Non-pigmented ciliary epithelial cell (primary cell): ENCODE data around the gene TP53BP2.
"Not testable (repeated sequence)": the region's sequence is repeated elsewhere in the genome, so short reads cannot be mapped to it uniquely, and the experiment has no call there.

ENCODE experiments used
- DNase-seq: peaks from one replicate; pipeline ENCODE4 v3.0.0-alpha.2; 2010; ENCODE audit warnings: low read depth

Gene TP53BP2, protein sequence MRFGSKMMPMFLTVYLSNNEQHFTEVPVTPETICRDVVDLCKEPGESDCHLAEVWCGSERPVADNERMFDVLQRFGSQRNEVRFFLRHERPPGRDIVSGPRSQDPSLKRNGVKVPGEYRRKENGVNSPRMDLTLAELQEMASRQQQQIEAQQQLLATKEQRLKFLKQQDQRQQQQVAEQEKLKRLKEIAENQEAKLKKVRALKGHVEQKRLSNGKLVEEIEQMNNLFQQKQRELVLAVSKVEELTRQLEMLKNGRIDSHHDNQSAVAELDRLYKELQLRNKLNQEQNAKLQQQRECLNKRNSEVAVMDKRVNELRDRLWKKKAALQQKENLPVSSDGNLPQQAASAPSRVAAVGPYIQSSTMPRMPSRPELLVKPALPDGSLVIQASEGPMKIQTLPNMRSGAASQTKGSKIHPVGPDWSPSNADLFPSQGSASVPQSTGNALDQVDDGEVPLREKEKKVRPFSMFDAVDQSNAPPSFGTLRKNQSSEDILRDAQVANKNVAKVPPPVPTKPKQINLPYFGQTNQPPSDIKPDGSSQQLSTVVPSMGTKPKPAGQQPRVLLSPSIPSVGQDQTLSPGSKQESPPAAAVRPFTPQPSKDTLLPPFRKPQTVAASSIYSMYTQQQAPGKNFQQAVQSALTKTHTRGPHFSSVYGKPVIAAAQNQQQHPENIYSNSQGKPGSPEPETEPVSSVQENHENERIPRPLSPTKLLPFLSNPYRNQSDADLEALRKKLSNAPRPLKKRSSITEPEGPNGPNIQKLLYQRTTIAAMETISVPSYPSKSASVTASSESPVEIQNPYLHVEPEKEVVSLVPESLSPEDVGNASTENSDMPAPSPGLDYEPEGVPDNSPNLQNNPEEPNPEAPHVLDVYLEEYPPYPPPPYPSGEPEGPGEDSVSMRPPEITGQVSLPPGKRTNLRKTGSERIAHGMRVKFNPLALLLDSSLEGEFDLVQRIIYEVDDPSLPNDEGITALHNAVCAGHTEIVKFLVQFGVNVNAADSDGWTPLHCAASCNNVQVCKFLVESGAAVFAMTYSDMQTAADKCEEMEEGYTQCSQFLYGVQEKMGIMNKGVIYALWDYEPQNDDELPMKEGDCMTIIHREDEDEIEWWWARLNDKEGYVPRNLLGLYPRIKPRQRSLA

DNA sequence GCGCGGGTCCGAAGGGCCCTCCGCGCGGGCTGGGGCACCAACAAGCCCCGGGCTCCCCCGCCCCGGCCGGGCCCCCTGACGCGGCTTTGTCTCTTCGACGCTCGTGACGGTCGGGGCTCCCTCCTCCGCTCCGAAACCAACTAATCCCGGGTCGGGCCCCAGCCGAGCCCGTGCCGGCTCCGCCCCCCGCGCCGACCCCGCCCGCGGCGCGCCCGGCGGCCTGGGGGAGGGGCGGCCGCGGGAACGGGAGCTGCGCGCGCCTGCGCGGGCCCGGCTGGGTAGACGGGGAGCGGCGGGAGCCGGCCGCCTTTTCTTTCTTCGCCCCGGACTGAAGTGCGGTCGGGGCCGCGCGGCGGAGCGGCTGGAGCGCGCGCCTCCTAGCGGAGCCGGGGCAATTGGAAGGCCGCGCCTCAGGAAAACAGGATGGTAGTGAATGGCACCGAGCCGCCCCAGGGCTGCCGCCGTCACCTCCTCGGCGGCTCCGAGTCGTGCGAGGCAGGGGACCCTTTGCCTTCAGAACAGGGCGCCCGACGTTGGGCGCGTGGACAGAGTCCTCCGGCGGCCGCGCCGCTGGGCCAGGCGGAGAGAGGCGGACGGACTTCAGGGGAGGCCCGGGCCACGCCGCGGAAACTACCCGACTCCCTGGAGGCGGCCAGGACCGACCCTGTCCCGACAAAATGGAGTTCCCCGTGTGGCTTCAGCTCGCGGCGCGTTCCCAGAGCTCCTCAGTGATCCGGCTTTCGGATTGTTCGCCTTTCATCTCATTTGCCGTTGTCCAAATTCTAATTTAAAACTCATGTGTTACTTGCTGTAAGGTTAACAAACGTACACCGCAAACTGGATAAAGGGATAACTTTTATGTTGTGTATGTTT, at the start of gene TP53BP2:
Gene TP53BP2 (minus strand): TSS at position 138 of the 873 bp plus-strand sequence. CDS start 267 bp downstream, outside the sequence.
- DNase-seq, result no peak

DNA sequence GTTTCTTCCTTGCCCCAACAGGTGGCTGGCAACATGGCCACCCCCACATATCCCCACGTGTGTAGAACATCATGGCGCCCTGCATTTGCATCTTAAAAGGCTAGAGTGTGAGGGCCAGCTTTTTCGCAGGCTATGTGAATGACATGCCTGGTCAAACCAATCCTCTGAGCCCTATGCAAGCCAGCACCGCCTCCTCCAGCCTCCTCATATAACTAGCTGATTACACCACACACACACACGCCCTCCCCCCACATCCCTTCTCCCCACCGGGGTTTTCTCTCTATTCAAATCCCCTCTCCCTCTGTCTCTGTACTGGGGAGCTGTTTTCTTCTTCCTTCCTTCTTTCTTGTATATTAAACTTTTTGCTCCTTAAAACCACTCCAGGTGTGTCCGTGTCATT, 44.7 kb upstream of the TP53BP2 start:
- not testable (repeated sequence) for DNase-seq

DNA sequence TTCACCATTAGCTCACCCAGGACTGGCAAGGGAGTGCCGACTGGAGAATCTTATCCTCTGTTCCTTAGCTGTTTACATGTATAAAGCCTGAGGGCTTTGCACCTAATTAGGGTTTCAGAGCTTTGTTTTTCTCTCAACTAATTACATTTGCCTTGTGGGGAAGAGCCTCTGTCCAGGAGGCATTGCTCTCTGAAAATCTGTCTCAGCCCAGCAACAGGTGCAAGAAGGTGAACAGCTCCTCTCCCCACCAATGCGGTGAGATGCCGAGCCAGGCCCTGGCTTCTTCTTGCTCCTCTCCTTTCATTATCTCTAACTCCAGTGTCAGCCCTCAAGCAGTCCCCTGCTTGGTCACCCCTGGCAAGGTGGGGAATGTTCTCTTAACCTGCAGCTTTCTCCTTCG, 43.6 kb upstream of the TP53BP2 start:
- not testable (repeated sequence) for DNase-seq

DNA sequence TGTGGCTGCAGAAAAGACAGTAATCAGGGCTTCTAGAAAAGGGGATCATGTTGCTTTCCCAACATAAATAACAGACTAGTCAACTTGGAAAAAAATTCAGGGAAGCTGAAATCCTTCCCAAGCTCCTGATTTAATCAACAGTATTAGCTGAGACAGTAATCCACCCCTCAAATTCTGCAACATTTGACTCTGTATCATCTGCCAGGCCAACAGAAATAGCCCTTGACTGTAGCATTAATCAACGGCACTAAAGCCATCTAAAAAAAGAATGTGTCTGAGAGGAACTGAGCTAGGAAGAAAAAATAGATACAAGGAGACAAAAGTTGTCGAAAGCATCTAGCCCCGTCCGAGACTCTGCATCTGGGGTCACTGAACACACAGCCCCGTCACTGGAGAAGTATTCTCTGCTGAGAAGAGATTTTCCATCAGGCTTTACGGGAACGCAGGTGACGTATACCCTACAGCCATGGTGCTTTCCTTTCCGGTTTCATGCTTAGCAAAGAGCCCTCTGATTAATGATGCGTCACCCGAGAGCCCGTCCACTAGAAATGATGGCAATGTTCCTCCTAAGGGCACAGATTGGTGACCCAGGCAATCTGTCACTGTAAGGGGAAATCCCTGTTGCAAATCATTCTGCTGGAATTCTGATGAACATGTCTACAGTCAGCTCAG, 42.1 kb upstream of the TP53BP2 start:
- DNase-seq, result peak; percentile 98

DNA sequence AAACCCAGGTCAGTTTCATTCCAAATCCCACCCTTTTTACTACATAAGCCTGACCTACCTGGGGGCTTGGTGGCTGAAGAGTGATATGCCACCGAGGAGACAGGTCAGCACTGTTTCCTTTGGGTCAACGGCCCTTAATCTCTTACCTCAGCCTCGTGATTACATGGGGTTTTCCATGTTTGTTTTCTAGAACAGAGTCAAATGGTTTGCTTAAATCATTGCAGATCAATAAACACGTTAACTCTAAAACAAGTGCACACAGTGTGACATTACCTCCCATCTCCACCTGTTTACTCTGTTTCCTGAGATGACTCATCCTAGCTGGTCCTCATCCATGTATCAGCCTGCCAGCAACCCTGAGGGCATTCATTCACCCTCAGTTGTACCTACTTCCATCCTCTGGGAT, 40.8 kb upstream of the TP53BP2 start:
- DNase-seq, result no peak

DNA sequence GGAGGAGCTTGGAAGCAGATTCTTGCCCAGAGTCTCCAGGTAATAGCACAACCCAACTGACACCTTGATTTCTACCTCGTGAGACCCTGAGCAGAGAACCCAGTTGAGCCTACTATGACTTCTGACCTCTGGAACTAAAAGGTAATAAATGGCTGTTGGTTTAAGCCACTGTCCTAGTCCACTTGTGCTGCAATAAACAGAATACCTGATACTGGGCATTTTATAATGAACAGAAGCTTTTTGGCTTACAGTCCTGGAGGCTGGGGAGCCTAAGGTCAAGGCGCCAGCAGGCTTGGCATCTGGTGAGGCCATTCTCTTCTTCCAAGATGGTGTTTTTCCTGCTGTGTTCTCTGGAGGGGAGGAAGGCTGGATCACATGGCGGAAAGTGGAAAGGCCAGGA, 39.9 kb upstream of the TP53BP2 start:
- no peak for DNase-seq

DNA sequence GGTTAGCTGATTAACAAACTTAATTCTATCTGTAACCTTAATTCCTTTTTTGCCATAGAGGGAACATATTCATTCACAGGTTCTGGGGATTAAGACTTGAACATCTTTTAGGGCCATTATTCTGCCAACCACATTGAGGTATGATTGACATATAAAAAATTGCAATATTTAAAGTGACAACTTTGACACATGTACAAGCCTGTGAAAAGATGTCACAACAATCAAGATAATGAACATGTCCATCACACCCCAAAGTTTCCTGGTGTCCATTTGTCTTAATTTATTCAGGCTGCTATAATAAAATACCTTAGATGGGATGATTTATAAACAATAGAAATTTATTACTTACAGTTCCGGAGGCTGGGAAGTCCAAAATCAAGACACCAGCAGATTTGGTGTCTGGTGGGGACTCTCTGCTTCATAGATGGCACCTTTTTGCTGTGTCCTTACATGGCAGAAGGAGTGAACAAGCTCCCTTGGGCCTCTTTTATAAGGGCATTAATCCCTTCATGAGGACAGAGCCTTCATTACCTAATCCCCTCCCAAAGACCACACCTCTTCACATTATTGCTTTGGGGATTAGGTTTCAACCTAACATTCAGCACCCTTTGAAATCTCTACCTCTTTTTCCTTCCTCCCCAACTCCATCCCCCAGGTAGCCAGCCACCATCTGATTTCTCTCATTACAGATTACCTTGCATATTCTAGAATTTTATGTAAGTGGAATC, 33.0 kb upstream of the TP53BP2 start:
- DNase-seq, result no peak

DNA sequence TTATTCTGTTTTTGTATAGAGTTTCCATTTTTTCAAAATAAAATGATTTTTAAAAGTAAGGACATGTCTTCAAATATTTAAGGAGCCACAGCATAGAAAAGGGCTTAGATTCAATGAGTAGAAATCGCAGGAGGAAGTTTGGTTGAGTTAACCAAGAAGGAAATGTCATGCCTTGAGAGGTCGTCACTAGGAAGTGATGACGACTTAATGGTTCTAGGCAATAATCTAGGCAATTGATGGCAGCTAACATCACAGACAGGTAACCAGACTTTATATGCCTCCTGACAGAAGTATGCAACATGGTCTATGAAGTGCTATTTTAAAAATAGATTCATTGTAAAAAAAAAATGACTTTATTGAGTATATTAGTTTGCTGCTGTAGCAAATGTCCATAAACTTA, 32.1 kb upstream of the TP53BP2 start:
- no peak for DNase-seq

DNA sequence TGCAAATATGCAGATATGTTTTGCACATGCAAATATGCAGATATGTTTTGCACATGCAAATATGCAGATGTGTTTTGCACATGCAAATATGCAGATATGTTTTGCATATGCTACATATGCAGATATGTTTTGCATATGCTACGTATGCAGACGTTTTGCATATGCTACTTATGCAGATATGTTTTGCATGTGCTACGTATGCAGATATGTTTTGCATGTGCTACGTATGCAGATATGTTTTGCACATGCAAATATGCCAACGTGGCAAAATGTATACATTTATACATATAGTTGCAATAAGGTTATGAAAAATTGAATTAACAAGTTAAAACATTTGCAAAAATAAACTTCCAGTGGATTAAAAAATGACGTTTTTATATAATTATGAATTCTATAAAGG, 30.8 kb upstream of the TP53BP2 start:
- no peak for DNase-seq

DNA sequence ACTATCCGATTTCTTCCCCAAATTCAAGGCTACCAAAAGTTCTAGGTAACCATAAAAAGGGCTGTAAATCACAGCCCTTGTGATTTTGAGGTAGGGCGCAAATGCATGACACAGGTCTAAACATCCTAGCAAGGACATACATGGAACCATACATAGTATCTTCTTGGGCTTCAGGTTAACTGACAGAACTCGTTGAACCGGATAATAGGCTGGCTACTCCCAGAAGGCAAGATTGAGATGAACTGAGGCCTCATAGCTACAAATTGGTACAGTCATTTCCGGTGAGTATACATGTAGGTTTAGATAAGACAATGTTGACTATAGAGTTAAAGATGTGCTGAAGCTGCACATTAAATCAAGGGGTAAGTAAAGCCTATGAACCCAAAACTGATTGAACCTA, 27.3 kb upstream of the TP53BP2 start:
- DNase-seq, result no peak

DNA sequence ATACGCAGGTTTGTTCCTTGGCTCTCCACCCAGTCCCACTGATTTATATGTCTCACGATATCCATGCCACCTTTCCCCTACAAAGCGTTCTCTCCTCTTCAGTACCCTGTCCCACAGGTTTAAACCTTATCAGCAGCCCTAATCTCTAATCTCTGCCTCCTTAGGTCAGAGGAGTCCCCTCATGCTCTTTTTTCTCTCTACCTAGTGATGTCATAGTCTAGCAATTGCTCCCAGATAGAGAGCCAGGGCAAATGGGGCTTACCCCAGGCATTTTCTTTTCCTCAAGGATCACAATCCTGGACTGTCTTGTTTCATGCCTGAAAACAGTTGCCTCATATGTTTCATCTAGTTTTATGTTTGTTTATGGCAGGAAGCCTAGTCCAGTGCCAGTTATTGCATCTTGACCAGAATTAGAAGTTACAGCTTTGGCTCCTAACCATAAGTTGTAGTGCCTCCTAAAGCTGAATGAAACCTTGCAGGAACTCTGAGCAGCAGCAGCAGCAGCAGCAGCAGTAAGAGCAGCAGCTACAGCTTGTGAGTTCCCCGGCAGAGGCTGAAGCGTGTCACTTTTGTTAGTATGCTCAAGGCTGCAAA, 26.7 kb upstream of the TP53BP2 start:
- DNase-seq, result no peak

DNA sequence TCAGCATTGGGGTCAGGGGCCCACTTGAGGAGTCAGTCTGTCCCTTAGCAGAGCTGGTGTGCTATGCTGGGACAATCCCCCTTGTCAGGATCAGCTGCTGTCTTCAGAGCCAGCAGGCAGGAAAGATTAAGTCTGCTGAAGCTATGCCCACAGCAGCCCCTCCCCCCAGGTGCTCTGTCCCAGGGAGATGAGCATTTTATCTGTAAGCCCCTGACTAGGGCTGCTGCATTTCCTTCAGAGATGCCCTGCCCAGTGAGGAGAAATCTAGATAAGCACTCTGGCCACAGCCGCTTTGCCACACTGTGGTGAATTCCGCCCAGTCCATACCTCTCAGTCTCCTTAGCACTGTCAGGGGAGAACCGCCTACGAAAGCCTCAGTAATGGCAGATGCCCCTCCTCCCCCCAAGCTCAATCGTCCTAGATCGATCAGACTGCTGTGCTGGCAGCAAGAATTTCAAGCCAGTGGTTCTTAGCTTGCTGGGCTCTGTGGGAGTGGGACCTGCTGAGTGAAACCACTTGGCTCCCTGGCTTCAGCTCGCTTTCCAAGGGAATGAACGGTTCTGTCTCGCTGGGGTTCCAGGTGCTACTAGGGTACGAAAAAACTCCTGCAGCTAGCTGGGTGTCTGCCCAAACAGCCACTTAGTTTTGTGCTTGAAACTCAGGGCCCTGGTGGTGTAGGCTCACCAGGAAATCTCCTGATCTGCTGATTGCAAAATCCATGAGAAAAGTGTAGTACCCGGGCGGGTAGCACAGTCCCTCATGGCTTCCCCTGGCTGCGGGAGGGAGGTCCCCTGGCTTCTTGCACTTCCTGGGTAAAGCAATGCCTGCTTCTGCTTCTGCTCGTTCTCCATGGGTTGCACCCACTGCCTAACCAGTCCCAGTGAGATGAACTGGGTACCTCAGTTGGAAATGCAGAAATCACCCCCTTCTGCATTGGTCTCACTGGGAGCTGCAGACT, 25.1 kb upstream of the TP53BP2 start:
- no peak for DNase-seq

DNA sequence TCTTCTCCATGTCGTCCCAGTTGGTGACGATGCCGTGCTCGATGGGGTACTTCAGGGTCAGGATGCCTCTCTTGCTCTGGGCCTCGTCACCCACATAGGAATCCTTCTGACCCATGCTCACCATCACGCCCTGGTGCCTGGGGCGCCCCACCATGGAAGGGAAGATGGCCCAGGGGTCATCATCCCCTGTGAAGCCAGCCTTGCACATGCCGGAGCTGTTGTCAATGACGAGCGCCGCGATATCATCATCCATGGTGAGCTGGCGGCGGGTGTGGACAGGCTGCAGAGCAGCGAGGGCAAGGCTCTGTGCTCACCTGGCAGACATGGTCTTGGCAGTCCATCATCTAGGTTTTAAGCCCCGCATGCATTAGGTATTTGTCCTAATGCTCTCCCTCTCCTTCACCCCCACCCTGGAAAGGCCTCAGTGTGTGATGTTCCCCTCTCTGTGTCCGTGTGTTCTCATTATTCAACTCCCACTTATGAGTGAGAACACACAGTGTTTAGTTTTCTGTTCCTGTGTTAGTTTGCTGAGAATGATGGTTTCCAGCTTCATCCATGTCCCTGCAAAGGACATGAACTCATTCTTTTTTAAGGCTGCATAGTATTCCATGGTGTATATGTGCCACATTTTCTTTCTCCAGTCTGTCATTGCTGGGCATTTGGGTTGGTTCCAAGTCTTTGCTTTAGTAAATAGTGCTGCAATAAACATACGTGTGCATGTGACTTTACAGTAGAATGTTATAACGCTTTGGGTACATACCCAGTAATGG, 19.0 kb upstream of the TP53BP2 start:
- DNase-seq, result not testable (repeated sequence)

DNA sequence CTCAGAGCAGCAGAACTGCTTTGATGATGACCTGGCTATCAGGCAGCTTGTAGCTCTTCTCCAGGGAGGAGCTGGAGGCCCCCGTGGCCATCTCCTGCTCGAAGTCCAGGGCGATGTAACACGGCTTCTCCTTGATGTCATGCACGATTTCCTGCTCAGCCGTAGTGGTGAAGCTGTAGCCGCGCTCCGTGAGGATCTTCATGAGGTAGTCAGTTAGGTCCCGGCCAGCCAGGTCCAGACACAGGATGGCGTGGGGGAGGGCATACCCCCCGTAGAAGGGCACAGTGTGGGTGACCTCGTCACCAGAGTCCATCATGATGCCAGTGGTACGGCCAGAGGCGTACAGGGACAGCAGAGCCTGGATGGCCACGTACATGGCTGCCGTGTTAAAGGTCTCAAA, 18.3 kb upstream of the TP53BP2 start:
- no peak for DNase-seq

DNA sequence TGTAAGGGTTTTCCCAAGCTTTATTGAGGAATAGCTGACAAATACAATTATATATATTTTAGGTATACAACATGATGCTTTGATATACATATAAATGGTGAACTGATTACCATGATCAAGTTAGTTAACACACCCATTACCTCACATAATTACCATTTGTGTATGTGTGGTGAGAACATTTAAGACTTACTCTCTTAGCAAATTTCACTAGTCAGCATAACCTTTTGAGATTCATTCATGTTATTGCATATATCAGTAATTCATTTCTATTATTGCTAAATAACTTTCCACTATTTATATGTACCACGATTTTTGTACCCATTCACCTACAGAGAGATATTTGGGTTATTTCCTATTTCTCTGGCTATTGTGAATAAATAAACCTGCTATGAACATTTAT, 16.2 kb upstream of the TP53BP2 start:
- no peak for DNase-seq

DNA sequence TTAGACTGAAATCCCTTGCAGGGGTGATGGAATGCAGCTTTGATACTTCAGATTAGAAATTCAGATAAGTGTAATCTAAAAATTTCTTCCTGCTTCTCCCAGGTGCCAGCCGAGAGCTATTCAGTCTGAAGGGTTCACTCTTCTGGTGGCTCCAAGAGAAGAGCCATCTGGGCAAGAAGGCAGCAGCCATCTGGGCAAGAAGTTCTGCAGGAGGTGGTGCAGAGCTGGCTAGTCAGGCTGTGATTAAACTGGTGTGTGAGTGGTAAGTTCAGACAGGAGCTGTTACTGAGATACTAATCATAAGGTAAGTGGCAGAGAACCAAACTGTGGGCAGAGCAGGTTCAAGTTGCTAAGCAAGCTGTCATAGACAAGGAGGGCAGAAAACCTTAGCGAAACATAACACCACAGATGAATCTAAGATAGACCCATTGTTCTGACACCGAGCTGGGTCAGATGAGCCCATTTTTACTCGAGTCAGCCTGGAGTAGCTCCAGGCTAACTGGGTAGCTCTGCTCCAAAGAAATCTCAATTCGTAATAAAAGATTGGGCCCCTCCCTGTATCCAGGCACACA, 14.4 kb upstream of the TP53BP2 start:
- DNase-seq, result no peak

DNA sequence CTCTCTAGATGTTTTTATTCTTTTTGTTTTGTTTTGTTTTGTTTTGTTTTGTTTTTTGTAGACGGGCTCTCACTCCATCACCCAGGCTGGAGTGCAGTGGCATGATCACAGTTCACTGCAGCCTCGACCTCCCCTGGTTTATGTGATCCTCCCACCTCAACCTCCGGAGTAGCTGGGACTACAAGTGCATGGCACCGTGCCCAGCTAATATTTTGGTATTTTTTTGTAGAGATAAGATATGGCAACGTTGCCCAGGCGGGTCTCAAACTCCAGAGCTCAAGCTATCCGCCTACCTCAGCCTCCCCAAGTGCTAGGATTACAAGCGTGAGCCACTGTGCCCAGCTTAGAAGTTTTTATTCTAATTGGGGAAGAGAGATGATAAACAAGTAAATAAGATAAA, 13.3 kb upstream of the TP53BP2 start:
- DNase-seq, result no peak

DNA sequence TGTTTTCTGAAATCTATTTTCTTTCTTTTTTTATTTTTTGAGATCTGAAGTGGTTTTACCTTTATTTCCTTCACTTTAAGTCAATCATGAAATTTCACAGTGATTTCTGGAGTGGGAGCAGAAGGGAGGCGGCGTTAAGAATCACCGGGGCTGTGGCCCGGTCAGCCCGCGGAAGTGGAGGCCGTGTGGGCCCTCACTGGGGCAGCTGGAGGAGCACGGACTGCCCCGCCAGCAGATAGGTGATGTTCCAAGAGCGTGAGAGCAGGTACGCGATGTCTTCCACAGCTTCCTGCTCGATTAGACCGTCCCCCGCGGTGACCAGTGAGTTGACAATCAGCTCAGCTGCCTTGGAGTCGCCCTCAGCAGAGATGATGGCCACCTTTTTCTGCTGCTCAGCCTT, 10.6 kb upstream of the TP53BP2 start:
- DNase-seq, result no peak
